Measurements from ENCODE around the gene CCPG1. TPM values are rescaled to one million over a fixed set of nuclear protein-coding genes. Genes with fewer than 3 reads are reported as not detected.
"Not testable (repeated sequence)": the region's sequence is repeated elsewhere in the genome, so short reads cannot be mapped to it uniquely, and the experiment has no call there.

The CCPG1 gene
- total RNA-seq, 6 donors from 2014 or later = 33.0 to 88.9 (median 58.9) TPM

DNA sequence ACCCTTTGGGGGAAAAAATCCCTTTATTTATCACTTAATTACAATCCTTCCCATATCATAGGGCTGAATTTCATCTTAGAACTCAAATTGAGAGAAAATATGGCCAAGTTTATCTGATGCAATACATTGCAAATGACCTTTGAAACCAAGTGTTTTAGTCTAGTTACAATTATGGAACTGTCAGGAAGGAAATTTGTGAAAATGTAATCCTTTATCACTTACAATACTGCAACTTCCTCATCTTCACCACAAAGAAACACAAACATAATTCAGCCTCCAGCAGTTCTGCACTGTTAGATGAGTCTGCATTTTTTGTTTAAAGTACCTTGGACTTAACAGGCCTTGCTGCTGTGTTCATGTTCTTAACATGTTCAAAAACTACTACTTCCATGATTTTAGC lies 4.6 kb downstream of the CCPG1 start:
- H3K36me3 ChIP-seq = no peaks in the 10 kb centered on the region
- H3K4me1 ChIP-seq = peaks cover 32 to 54% (median 47%) of the 10 kb centered on the region in 4 donors
- ATAC-seq (ENCODE audit: low FRiP score in 2 of 2) (no peak), DNase-seq (no peak)
- H3K27ac ChIP-seq = peak overlapping the region; percentile 29 to 80 (median 58)
- no peaks in the 10 kb centered on the region for H3K9me3 ChIP-seq
- H3K27me3 ChIP-seq = no peaks in the 10 kb centered on the region
- no peak for TF ChIP-seq EP300 (IDR thresholded peaks at IDR 0.05)
- H3K4me3 ChIP-seq = no peak overlapping the region

DNA sequence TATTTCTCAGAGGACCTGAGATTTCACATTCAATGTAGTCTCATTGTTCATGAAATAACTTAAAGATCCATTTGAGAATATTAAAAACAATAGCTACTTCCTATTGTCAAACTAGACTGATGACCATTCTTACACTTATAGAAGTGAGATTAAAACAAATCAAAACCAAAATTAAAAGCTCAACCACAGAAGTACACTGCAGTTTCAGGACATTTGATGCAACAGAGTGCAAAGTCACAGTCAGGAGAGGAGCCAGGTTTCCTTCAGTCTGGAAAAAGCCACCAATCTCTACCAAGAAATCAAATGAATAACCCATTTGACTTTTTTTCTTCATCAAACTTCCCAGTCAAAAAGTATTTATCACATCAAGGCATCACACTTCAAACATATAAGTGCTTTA lies 5.5 kb downstream of the CCPG1 start:
- Histone ChIP-seq H3K36me3 (no peaks in the 10 kb centered on the region), H3K4me3 (no peak overlapping the region), H3K27ac (peak overlapping the region in 3 of 4 donors; percentile 46 to 80 (median 70)), H3K4me1 (peaks cover 32 to 54% (median 46%) of the 10 kb centered on the region in 4 donors), H3K27me3 (no peaks in the 10 kb centered on the region), H3K9me3 (no peaks in the 10 kb centered on the region)
- ATAC-seq (ENCODE audit: low FRiP score in 2 of 2) (no peak), DNase-seq (no peak)
- TF ChIP-seq POLR2A (IDR thresholded peaks at IDR 0.05) (no peak), EP300 (IDR thresholded peaks at IDR 0.05) (no peak), POLR2AphosphoS5 (IDR thresholded peaks at IDR 0.05) (no peak)
- TF ChIP-seq, protein P1, sequence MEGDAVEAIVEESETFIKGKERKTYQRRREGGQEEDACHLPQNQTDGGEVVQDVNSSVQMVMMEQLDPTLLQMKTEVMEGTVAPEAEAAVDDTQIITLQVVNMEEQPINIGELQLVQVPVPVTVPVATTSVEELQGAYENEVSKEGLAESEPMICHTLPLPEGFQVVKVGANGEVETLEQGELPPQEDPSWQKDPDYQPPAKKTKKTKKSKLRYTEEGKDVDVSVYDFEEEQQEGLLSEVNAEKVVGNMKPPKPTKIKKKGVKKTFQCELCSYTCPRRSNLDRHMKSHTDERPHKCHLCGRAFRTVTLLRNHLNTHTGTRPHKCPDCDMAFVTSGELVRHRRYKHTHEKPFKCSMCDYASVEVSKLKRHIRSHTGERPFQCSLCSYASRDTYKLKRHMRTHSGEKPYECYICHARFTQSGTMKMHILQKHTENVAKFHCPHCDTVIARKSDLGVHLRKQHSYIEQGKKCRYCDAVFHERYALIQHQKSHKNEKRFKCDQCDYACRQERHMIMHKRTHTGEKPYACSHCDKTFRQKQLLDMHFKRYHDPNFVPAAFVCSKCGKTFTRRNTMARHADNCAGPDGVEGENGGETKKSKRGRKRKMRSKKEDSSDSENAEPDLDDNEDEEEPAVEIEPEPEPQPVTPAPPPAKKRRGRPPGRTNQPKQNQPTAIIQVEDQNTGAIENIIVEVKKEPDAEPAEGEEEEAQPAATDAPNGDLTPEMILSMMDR (IDR thresholded peaks at IDR 0.05) = no peak

DNA sequence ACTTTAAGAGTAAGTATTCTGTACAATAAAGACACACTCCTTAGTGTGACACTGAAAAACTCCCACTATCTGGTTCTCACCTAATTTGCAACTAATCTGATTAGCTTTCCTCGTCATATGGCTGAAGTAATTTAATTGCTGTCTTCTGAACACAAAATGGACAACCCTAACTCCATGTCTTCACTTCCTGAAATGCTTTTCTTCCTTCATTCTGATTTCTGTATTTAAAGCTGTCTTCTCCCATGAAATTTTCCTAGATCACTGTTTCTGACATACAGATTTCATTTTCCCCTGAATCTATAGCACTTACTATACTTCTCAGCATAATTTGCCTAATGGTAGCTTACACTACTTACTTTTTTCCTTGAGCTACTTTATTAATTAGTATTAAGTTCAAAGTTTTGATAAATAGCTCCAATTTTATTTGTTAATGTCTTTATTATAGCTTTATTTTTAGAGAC lies 6.3 kb downstream of the CCPG1 start:
- ATAC-seq (ENCODE audit: low FRiP score in 2 of 2) (no peak), DNase-seq (no peak)
- H3K36me3 ChIP-seq = no peaks in the 10 kb centered on the region
- TF ChIP-seq, protein P1 (IDR thresholded peaks at IDR 0.05) = no peak
- TF ChIP-seq POLR2AphosphoS5 (IDR thresholded peaks at IDR 0.05) (no peak), POLR2A (IDR thresholded peaks at IDR 0.05) (no peak), EP300 (IDR thresholded peaks at IDR 0.05) (no peak)
- H3K4me1 ChIP-seq = peaks cover 29 to 48% (median 40%) of the 10 kb centered on the region in 4 donors
- H3K27ac ChIP-seq = peak overlapping the region in 1 of 4 donors; percentile 80
- 82 to 87% methylated on average over 1 of the region's 1 CpG for WGBS, 2 donors
- H3K27me3 ChIP-seq = no peaks in the 10 kb centered on the region
- no peaks in the 10 kb centered on the region for H3K9me3 ChIP-seq
- no peak overlapping the region for H3K4me3 ChIP-seq

DNA sequence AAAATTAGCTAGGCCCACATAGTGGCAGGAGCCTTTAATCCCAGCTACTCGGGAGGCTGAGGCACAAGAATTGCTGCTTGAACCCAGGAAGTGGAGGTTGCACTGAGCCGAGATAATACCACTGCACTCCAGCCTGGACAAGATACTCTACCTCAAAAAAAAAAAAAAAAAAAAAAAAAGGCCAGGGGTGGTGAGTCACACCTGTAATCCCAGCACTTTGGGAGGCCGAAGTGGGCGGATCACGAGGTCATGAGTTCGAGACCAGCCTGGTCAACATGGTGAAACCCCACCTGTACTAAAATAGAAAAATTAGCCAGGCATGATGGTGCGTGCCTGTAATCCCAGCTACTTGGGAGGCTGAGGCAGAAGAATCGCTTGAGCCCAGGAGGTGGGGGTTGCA lies 8.1 kb downstream of the CCPG1 start:
- H3K27ac ChIP-seq; H3K4me3 ChIP-seq; H3K27me3 ChIP-seq; H3K9me3 ChIP-seq; H3K36me3 ChIP-seq; ATAC-seq (ENCODE audit: low FRiP score in 2 of 2); DNase-seq: not testable (repeated sequence)
- WGBS, 2 donors = 83 to 94% methylated on average over 8 of the region's 8 CpGs
- peaks cover 23 to 35% (median 26%) of the 10 kb centered on the region in 4 donors for H3K4me1 ChIP-seq

DNA sequence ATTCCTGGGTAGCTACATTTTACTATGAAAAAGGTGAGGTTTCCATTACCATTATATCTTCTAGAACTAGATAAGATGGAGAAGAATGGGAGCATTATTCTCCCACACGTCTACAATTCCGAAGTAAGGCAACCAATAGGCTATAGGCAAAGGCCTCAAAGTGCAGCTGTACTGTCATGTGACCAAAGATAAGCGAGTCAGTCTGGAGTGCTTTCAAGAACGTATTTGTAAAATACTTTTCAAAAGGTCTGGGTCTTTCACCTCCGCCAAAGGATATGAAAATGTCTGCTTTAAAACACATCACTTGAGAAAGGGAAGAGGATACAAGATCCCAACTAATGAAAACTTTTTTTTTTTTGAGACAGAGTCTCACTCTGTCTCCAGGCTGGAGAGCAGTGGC lies 9.9 kb downstream of the CCPG1 start:
- Histone ChIP-seq H3K27me3 (no peaks in the 10 kb centered on the region), H3K27ac (no peak overlapping the region), H3K4me1 (peaks cover 14 to 27% (median 16%) of the 10 kb centered on the region in 4 donors), H3K4me3 (no peak overlapping the region), H3K36me3 (no peaks in the 10 kb centered on the region), H3K9me3 (no peaks in the 10 kb centered on the region)
- TF ChIP-seq POLR2A (IDR thresholded peaks at IDR 0.05) = no peak
- TF ChIP-seq POLR2AphosphoS5 (IDR thresholded peaks at IDR 0.05) = no peak
- TF ChIP-seq EP300 (IDR thresholded peaks at IDR 0.05) = no peak
- TF ChIP-seq, protein P1 (IDR thresholded peaks at IDR 0.05) = no peak
- no peak for ATAC-seq (ENCODE audit: low FRiP score in 2 of 2)
- no peak for DNase-seq
- 95 to 97% methylated on average over 5 of the region's 5 CpGs for WGBS, 2 donors

- peak in 1 of 2 donors; percentile 61 for DNase-seq
- WGBS, 2 donors = 90 to 100% methylated on average over 1 of the region's 1 CpG
- no peaks in the 10 kb centered on the region for H3K36me3 ChIP-seq
- no peak overlapping the region for H3K4me3 ChIP-seq
- ATAC-seq (ENCODE audit: low FRiP score in 2 of 2) = peak in 1 of 2 donors; percentile 58
- H3K27me3 ChIP-seq = no peaks in the 10 kb centered on the region
- peak overlapping the region in 2 of 4 donors; percentile 28 to 65 for H3K27ac ChIP-seq
- H3K9me3 ChIP-seq = no peaks in the 10 kb centered on the region
- peak in 1 of 2 donors; percentile 9 for TF ChIP-seq POLR2AphosphoS5 (IDR thresholded peaks at IDR 0.05)
- TF ChIP-seq, protein P1 (IDR thresholded peaks at IDR 0.05) = no peak
- peaks cover 4 to 11% (median 7%) of the 10 kb centered on the region in 4 donors for H3K4me1 ChIP-seq
Observed at GRCh38 chr15:55394694-55395093, 13.5 kb downstream of the CCPG1 start.

Data from upper lobe of left lung (tissue), 6 donors.